Heart left ventricle (tissue), 16 donors: Measurements from ENCODE around the gene WIPI1. TPM values are rescaled to one million over a fixed set of nuclear protein-coding genes. Genes with fewer than 3 reads are reported as not detected.

Experiments
- ATAC-seq, 4 donors: fragments of 200-7000 bp; cut with Tn5 transposase; one replicate each; pipeline ENCODE4 v1.9.1; 2020 to 2022; ENCODE audit warnings: moderate library complexity in 4 of 4, mild to moderate bottlenecking in 3 of 4, moderate number of reproducible peaks in 1 of 4
- DNase-seq, 5 donors: peaks; one replicate each; pipeline ENCODE4 v3.0.0-alpha.2; 2020
- H3K27ac ChIP-seq, 12 donors: fragments of 200-600 bp; sonication (generic) in 4 of 12; one replicate each; pipeline versions ENCODE4 v1.5.0 to v1.8.0; 2016 to 2022; ENCODE audit warnings: mild to moderate bottlenecking in 2 of 12
- H3K27me3 ChIP-seq, 9 donors: fragments of 200-600 bp; sonication (generic) in 2 of 9; one replicate each; pipeline versions ENCODE4 v1.5.1 to v1.8.0; 2016 to 2022; ENCODE audit warnings: mild to moderate bottlenecking in 3 of 9
- H3K36me3 ChIP-seq, 9 donors: fragments of 200-600 bp; sonication (generic) in 2 of 9; one replicate each; pipeline versions ENCODE4 v1.5.0 to v1.8.0; 2018 to 2022; ENCODE audit warnings: mild to moderate bottlenecking in 2 of 9
- H3K4me1 ChIP-seq, 12 donors: fragments of 200-600 bp; sonication (generic) in 4 of 12; one replicate each; pipeline versions ENCODE4 v1.5.0 to v1.8.0; 2016 to 2022; ENCODE audit warnings: mild to moderate bottlenecking in 3 of 12
- H3K4me3 ChIP-seq, 12 donors: fragments of 200-600 bp; sonication (generic) in 4 of 12; one replicate each; pipeline versions ENCODE4 v1.5.0 to v1.8.0; 2017 to 2022; ENCODE audit warnings: mild to moderate bottlenecking in 9 of 12, moderate library complexity in 4 of 12
- H3K9me3 ChIP-seq, 12 donors: fragments of 200-600 bp; sonication (generic) in 4 of 12; one replicate each; pipeline versions ENCODE4 v1.5.0 to v1.8.0; 2016 to 2022; ENCODE audit warnings: mild to moderate bottlenecking in 1 of 12
- POLR2A ChIP-seq, 2 donors: fragments of 450-650 bp; IDR thresholded peaks; one replicate each; pipeline ENCODE4 v1.6.1; 2017; ENCODE audit warnings: antibody characterized with exemption in 2 of 2, mild to moderate bottlenecking in 2 of 2, moderate library complexity in 2 of 2
- WGBS, 4 donors: extraction: QIAGEN DNeasy Blood & Tissue Kit in 2 of 4; methylation state at CpG; one replicate each; pipeline versions ENCODE4 v1.1.5 to v1.1.7; 2013 to 2018; 5-methylcytosine and 5-hydroxymethylcytosine counted together
- intact Hi-C, 10 donors: fragments of 100-400 bp; cut with DNase I; formaldehyde crosslinking; loops; one replicate each; pipeline versions ENCODE4 v1.11.1 to v1.14.2; 2022
- polyA plus RNA-seq, 2 donors: library from polyadenylated mRNA; stranded (reverse); fragments of 200-250 nt; gene quantifications; one replicate each; pipeline ENCODE4 v1.2.3, GENCODE V29; 2013
- total RNA-seq, 9 donors: library from RNA; depleted of rRNA in 2 of 9; stranded (reverse); fragments of >200 nt in 2 of 9; fragmentation: NEBNext Ultra II Directional in 3 of 9; extraction: Animal tissue kit (Norgen Biotek cat#: 25700) in 3 of 9; gene quantifications; one replicate each; pipeline versions ENCODE4 v1.1.0 to v1.2.4, GENCODE V29; 2016 to 2023
- TF ChIP-seq, protein P1 (sequence below), 12 donors: fragments of 200-600 bp; sonication (generic) in 4 of 12; IDR thresholded peaks; one replicate each; pipeline versions ENCODE4 v1.5.0 to v1.8.0; 2018 to 2022; ENCODE audit warnings: antibody characterized with exemption in 12 of 12, mild to moderate bottlenecking in 5 of 12
- donor health status: ischemic (EF 13 %, LVEDD 7.1; RV severe dilation, severe dysfunction).
- donor health status: healthy with polysubstance abuse.
- donor health status: DM: no; HTN: yes; CAD: no.
- donor health status: DM: no; HTN: no; CAD: no.
- donor health status: ischemic (EF 25% LVEDD 6.9; RV normal size, moderate dysfunction).
- donor health status: ischemic (EF 25% LVEDD 5.7; RV mildly dilated, moderate dysfunction).
- donor health status: healthy.
- donor health status: DM: yes; HTN: yes; CAD: no.
- donor health status: ischemic (EF 35%, LVEDD 5.7; RV mildly dilated, moderate dysfunction).
- donor health status: nonischemic (EF 11% LVEDD 7.7; RV severe dilation, severe dysfunction).
- donor health status: DM: yes; HTN: yes; CAD: no.
- donor health status: PGD.
- donor health status: ischemic (EF 29% LVEDD 5.4; RV normal size, mild dysfunction).
- donor health status: nonischemic (EF 23%, LVEDD 6.1; RV moderate dilation, normal function).

The WIPI1 gene
- total and polyA plus RNA-seq, 11 donors, result 57.1 to 145 (median 103) TPM

DNA sequence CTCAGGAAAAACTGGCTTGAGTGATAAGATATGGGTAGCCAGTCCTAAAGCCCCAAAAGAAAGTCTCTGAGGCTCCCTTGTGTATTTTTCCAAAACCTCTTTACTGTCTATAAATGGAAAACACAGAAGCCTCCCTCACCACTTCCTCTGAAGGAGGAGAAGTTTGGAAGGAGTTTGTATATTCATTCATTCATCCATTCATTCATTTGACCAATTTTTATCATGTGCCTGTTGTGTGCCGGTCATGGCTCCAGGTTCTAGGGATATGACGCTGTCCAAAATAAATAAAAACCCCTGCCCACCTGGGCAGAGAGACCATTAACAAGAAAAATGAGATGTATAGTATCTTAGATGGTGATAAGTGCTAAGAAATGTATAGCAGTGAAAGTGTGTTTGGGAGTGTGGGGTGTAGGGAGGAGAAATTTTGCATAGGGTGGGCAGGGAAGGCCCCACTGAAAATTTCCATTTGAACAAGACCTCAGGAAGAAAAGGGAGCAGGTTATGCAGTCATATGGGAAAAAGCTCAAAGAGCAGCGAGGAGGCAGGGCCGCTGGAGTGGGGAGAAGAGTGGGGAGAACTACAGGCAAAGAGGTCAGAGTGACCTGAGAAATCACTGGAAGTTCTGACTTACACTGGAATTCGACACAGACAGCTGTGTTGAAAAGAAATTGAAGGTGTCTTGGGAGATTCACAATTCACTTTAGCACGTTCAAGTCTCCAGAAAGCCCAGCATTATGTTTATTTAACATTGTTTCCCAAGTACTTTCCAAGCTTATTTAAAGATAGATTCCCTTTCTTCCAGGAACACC lies 6.1 kb upstream of the WIPI1 start:
- intact Hi-C loops, result loop anchor here (1.0 to 10.0 kb wide), 15 partner anchors 139 to 501 kb away; partner anchors contain the start of genes AMZ2 (in 2 of the 10) and FAM20A (in 2 of the 10)
- WGBS, 4 donors, result 47 to 52% (median 49%) methylated on average over 6 of the region's 6 CpGs
- ATAC-seq, result no peak
- Histone ChIP-seq H3K9me3 (no peaks in the 10 kb centered on the region), H3K4me1 (peaks cover 0 to 57% (median 26%) of the 10 kb centered on the region in 12 donors), H3K36me3 (no peaks in the 10 kb centered on the region), H3K4me3 (no peak overlapping the region), H3K27ac (peak overlapping the region in 8 of 12 donors; percentile 44 to 96 (median 81)), H3K27me3 (no peaks in the 10 kb centered on the region)
- no peak for DNase-seq
- TF ChIP-seq, protein P1, sequence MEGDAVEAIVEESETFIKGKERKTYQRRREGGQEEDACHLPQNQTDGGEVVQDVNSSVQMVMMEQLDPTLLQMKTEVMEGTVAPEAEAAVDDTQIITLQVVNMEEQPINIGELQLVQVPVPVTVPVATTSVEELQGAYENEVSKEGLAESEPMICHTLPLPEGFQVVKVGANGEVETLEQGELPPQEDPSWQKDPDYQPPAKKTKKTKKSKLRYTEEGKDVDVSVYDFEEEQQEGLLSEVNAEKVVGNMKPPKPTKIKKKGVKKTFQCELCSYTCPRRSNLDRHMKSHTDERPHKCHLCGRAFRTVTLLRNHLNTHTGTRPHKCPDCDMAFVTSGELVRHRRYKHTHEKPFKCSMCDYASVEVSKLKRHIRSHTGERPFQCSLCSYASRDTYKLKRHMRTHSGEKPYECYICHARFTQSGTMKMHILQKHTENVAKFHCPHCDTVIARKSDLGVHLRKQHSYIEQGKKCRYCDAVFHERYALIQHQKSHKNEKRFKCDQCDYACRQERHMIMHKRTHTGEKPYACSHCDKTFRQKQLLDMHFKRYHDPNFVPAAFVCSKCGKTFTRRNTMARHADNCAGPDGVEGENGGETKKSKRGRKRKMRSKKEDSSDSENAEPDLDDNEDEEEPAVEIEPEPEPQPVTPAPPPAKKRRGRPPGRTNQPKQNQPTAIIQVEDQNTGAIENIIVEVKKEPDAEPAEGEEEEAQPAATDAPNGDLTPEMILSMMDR (IDR thresholded peaks at IDR 0.05), result peak in 1 of 12 donors; percentile 25
- no peak for TF ChIP-seq POLR2A (IDR thresholded peaks at IDR 0.05)

DNA sequence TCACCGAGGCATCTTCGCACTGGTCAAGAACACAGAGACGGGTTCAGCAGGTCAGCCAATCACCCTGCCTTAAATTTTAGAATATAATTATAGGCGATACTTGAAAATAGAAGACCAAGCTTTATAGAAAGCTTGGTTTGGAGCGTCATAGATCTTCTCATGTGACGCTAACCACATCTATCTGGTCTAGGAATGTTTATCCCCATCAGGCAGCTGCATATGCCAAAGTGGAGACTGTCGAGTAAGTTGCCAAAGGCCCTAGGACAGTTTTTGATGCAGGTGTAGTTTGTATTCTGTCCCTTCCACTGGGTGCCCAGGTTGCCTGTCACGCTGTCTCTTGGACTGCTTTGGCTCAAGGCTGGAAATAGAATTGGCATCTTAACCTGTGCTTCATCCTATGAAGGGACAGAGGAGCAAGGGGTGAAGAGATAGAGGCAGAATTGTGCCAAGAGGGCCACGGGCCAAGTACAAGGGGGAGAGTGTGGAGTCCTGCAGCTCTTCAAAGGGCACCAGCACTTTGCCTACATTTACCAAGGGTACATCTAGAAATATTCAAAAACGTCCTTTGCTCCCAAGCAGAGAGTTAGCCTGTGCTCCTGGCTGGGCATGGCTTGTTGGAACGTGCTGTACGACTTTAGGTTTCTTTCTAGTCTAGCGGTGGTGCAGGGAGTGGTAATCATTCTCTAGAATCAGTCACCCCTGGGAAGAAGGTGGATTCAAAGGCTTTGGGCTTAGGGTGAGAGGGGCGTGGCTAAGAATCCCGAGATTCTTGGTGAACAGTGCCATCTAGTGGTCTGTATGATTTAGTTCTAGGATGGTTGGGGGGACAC lies 5.3 kb upstream of the WIPI1 start:
- ATAC-seq (peak; percentile 63 to 80 (median 78)), DNase-seq (peak; percentile 62 to 87 (median 72))
- H3K9me3 ChIP-seq, result no peaks in the 10 kb centered on the region
- intact Hi-C loops, result loop anchor here (1.0 to 10.0 kb wide), 15 partner anchors 140 to 500 kb away; partner anchors contain the start of genes AMZ2 (in 2 of the 10) and FAM20A (in 2 of the 10)
- peak overlapping the region; percentile 59 to 96 (median 80) for H3K27ac ChIP-seq
- no peaks in the 10 kb centered on the region for H3K27me3 ChIP-seq
- TF ChIP-seq, protein P1 (IDR thresholded peaks at IDR 0.05), result peak; percentile 56 to 84 (median 75)
- no peak for TF ChIP-seq POLR2A (IDR thresholded peaks at IDR 0.05)
- no peaks in the 10 kb centered on the region for H3K36me3 ChIP-seq
- H3K4me3 ChIP-seq, result peak overlapping the region in 2 of 12 donors; percentile 15
- peaks cover 0 to 57% (median 28%) of the 10 kb centered on the region in 12 donors for H3K4me1 ChIP-seq
- 30 to 35% (median 34%) methylated on average over 15 of the region's 15 CpGs for WGBS, 4 donors

DNA sequence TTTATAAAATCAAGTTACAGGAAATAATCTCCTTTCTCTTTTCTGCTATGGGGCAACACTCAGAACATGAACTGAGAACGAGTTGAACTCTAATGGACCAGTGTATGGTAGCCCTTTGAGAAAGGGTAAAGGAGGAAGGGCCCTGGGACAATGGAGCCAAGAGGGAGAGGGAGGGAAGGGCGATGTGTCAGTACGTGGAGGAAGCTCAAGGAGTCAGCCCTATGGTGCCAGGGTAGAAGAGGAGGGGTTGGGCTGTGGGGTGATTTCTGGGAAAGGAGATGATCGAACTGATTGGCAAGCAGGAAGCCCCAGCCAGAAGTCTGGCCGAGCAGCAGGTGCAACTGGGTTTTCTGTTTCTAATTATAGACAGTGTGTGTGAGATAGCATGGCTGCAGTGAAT lies 4.3 kb upstream of the WIPI1 start:
- TF ChIP-seq, protein P1 (IDR thresholded peaks at IDR 0.05), result no peak
- H3K27ac ChIP-seq, result peak overlapping the region; percentile 59 to 96 (median 80)
- peak in 2 of 4 donors; percentile 3 to 25 for ATAC-seq
- intact Hi-C loops, result loop anchor here (5.0 to 10.0 kb wide), 11 partner anchors 141 to 499 kb away; partner anchors contain the start of genes AMZ2 (in 2 of the 10) and FAM20A (in 2 of the 10)
- WGBS, 4 donors, result 19 to 33% (median 24%) methylated on average over 5 of the region's 5 CpGs
- H3K4me1 ChIP-seq, result peaks cover 0 to 51% (median 27%) of the 10 kb centered on the region in 12 donors
- no peaks in the 10 kb centered on the region for H3K36me3 ChIP-seq
- no peak overlapping the region for H3K4me3 ChIP-seq
- H3K9me3 ChIP-seq, result no peaks in the 10 kb centered on the region
- peak in 2 of 5 donors; percentile 48 to 69 for DNase-seq
- no peaks in the 10 kb centered on the region for H3K27me3 ChIP-seq
